ENCODE data around the gene GAN.

Gene GAN, protein sequence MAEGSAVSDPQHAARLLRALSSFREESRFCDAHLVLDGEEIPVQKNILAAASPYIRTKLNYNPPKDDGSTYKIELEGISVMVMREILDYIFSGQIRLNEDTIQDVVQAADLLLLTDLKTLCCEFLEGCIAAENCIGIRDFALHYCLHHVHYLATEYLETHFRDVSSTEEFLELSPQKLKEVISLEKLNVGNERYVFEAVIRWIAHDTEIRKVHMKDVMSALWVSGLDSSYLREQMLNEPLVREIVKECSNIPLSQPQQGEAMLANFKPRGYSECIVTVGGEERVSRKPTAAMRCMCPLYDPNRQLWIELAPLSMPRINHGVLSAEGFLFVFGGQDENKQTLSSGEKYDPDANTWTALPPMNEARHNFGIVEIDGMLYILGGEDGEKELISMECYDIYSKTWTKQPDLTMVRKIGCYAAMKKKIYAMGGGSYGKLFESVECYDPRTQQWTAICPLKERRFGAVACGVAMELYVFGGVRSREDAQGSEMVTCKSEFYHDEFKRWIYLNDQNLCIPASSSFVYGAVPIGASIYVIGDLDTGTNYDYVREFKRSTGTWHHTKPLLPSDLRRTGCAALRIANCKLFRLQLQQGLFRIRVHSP

GRCh38 chr16:81314603-81315270 lies at the start of gene GAN:
TSS of gene GAN (plus strand) at chr16:81314962. CDS start at chr16:81315114, 152 bp downstream.
- peak; percentile 96 for DNase-seq

- no peak for DNase-seq
Observed at GRCh38 chr16:81265052-81265451, 49.7 kb upstream of the GAN start.

- peak; percentile 70 for DNase-seq
Observed at GRCh38 chr16:81265658-81266451, 48.9 kb upstream of the GAN start.

GRCh38 chr16:81266680-81267095 lies 48.1 kb upstream of the GAN start:
- DNase-seq: peak; percentile 58

- DNase-seq: no peak
Observed at GRCh38 chr16:81268509-81268908, 46.3 kb upstream of the GAN start.

GRCh38 chr16:81273223-81273950 lies 41.4 kb upstream of the GAN start:
- DNase-seq: no peak

DNA sequence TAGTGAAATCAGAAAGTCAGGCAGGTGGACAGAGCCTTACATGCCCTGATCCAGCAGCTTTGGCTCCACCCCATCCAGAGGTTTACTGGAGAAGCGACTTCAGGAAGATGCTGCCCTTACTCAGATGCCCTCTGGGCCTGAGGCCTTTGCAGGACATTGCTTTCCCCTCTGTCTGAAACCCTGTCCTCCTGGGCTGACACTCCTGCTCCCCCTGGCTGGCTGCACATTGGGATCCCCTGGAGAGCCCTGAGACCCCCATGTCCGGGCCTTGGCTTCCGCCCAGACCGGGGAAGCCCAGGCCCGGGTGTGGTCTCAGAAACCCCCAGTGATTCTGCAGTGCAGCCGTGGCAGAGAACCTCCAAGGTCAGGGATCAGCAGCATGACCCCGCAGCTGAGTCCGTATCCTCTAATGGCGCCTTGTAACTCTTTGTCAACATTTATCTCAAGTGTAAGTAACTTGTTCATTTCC lies 39.7 kb upstream of the GAN start:
- no peak for DNase-seq

DNA sequence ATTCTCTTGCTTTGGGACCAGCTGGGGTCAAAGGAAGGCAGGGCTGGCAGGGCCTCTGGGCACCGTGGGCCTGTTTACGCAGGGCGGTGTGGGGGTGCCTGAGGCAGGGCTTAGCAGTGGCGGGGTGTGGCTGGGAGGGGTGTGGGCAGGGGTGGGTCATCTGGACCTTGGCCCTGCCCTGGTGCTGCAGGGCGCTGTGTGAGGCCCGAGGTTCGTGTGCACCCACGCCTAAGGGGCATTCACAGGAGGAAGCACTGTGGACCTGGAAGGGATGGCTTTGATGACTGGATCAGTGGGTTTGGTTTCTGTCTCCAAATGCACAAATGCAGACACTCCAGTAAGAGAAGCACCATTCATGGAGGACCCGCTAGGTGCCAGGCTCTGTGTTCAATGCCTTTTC lies 39.0 kb upstream of the GAN start:
- no peak for DNase-seq

DNA sequence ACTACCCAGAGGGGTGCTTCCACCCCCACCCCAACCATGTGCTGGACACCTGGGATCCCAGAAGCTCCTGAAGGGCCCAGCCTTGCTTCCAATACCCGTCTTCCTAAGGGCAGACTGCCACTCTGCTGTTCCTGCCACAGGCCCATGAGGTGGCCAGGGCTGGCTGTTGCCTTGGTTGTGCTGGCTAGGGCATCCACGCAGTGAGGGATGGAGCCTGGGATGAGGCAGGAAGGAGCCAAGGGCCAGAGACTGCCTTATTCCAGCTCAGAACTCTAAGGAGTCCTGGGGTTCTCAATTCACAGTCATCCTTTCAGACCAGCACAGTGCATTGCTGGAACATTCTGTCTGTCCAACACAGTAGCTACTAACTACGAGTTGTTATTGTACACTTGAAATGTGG lies 38.4 kb upstream of the GAN start:
- no peak for DNase-seq

DNA sequence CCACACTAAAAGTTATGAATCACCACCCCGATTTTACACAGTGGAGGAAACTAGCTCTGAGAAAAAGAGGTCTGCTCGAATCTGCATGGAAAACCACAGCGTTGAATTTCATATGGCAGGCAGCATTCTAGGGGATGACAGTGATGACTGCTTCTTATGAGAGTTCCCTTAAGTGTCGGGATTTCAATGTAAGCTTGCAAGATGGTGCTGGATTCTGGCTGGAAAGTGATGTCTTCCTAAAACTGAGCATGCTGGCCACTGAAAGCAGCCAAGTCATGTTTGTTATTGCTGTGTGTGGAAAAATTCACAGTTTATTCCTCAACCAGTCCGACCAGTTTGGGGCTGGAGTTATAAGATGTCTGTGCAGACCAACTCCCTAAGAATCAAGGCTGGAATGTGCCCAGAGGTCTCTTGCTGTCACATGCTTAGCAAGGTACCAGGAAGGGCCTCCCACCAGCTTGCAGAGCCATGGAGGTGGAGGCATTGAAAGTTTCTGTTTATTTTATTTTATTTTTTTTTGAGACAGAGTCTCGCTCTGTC lies 37.2 kb upstream of the GAN start:
- no peak for DNase-seq

- DNase-seq: no peak
Observed at GRCh38 chr16:81278526-81278925, 36.2 kb upstream of the GAN start.

DNA sequence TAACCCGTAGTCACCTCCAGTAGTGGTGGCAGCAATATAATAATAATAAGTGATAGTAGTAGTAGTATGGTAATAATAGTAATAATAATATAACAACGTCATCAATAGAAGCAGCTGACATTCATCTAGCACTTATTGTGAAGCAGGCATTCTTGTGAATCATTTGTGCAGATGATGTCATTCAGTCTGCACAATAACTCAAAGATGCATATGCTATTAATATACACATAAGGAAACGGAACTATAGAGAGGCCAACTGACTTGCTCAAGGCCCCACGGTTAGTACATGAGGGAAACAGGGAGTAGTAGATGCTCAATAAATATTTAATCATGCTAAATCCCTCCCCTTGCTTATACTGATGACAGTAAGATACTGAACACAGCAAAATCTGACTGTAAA lies 35.4 kb upstream of the GAN start:
- DNase-seq: no peak

DNA sequence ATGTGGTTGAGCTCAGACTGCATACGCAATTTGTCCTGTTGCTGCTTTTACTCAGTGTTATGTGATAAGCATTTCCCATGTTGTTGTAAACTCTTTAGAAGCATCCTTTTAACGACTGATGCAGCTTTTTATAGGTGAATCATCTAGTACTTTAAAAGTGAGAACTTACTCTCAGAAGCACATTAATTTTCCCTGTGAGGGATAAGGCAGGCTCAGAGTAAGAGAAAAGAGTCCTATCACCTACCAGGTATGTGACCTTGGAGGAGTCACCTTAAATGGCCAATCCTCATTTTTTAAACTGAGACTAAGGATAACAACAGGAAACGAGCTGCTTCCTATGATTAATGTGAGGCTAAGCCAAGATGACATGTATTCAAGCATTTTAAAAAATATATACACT lies 34.4 kb upstream of the GAN start:
- peak; percentile 73 for DNase-seq

- no peak for DNase-seq
Observed at GRCh38 chr16:81283044-81283443, 31.7 kb upstream of the GAN start.

GRCh38 chr16:81284995-81285600 lies 29.7 kb upstream of the GAN start:
- DNase-seq: no peak

DNA sequence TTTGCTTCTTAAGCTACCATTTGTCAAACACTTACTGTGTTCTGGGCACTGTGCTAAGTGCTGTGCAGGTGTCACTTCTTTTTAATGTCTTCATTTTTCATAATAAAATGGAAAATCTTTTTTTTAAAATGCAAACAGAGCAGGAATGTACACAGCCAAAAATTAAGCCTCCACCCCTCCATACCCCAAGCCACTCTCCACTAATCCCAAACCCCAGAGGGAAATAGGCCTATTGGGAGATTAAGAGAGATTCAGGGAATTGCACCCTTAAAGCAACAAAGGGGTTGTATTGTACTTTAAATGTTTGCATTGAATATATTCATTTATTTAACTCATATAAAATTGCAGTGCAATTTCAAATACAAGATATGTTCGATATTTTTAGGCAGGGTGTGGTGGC lies 28.6 kb upstream of the GAN start:
- no peak for DNase-seq

GRCh38 chr16:81291117-81291516 lies 23.6 kb upstream of the GAN start:
- no peak for DNase-seq

- peak; percentile 59 for DNase-seq
Observed at GRCh38 chr16:81292936-81293335, 21.8 kb upstream of the GAN start.

DNA sequence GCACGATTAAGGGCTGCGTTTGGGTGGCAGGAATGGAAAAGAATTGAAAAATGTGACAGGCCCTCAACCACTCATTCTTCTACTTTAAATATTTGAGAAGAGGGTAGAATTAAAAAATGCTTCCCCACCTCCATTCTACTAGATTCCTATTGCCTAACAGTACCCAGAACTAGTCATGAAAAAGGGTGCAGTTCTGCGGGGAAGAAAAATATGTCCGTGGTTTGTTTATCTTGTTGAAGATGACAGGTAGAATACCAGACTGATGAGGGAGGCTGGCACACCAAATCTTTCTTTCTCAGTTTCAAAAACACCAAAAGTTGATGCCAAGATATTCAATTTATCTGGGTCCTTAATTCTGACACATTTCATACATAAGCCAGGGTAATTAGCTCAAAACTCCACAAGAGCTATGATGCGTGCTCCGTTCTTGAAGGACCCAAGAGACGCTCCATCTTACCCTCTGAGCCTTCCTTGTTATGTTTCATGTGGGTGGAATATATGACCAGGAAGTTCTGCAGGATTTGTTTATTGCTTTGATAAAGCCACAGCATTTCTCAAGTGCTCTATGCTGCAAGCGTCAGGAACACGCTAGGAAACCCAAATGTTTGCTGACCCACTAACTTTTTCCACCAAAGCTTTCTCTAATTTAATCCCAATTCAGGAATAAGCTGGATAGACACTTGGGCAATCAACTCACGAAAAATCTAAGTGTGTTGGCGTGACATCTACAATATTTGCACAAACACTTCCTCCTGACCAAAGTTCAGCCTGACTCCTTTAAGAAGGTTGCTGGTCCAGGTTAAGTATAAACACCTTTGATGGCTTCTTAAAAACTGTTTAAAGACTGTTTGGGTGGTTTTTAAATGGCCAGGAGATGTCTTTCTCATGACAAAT lies 20.6 kb upstream of the GAN start:
- DNase-seq: peak; percentile 82

DNA sequence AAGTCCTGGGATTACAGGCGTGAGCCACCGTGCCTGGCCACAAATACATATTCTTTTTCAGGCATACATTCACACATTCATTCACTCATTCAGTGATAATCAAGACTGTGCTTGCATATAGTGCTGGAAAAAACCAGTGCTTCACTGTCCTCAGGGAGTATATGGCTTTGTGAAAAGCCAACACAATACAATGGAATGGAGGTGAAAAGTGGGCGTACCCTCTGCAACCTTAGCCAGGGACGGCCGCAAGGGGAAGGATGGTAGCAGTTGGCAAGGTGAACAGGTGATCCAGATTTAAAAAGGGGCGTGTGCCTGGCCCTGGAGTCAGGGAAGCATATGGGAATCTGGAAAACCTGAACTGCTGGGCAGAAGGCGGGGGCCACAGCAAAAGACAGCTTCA lies 18.1 kb upstream of the GAN start:
- no peak for DNase-seq

- no peak for DNase-seq
Observed at GRCh38 chr16:81307770-81308169, 7.0 kb upstream of the GAN start.
